Limb (tissue), 2 donors: ENCODE results near the gene UBE3C.
"Not testable (repeated sequence)": the region's sequence is repeated elsewhere in the genome, so short reads cannot be mapped to it uniquely, and the experiment has no call there.

ENCODE experiments used
- DNase-seq, 2 donors: peaks; one replicate each; pipeline ENCODE4 v3.0.0-alpha.2; 2016; ENCODE audit errors: extremely low spot score in 2 of 2

Gene UBE3C

DNA sequence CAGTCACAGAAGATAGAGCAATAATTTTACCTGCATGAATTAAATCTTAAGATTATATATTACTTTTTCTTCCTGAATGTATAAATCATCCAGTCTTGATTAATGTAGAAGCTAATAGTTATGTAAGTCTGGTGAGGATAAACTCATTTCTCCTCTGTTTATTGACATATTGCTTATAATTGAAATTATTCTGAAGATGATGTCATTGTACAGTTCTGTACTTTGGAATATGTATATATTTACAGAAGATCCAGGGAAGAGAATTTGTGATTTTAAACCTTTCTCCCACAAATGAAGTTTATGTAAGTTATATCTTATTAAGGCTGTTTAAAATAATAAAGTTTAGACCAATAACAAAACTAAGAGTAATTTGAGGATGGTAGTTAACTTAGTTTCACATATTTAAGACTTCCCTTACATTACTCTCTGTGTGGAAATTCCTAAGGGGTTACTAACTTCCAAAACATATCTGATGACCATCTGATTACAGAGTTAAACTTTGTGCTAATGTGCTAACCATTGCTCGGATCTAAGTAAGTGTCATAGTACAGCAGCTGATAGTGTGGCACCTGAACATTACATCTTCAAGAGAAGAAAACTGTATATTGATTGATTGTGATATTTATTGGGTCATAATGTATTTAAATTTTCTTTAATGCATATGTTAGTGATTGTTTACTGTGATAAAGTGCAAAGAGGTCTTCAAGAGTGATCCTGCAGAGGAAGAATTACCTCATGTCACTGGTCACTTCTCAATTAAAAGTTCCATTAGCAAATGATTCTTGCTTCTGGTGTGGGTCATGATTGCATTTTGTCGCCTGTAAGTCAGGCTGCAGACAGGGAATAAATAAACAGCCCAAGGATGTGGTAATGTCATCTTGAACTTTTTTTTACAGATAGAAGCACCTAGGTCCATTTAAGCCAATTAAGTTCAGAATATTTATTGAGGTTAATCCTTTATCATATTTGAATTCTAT lies 96.9 kb downstream of the UBE3C start:
- no peak for DNase-seq

DNA sequence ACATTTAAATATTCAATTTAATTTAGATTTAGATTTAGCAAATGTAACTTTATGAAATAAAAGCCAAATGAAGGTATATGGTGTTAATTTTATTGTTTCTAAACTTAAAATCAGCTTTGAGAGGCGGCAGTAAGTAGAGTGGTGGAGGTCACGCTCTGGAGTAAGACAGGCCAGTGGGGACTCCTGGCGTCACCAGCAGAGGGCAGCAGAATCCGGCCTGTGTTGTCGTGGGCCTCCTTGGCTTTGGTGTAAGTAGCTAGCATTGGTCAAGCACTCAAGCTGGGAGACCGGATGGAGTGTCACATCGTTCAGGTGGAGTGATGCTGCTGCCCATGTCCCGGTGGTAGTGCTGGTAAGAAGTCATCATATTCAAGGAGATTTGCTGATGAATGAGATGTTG lies 99.4 kb downstream of the UBE3C start:
- no peak for DNase-seq

DNA sequence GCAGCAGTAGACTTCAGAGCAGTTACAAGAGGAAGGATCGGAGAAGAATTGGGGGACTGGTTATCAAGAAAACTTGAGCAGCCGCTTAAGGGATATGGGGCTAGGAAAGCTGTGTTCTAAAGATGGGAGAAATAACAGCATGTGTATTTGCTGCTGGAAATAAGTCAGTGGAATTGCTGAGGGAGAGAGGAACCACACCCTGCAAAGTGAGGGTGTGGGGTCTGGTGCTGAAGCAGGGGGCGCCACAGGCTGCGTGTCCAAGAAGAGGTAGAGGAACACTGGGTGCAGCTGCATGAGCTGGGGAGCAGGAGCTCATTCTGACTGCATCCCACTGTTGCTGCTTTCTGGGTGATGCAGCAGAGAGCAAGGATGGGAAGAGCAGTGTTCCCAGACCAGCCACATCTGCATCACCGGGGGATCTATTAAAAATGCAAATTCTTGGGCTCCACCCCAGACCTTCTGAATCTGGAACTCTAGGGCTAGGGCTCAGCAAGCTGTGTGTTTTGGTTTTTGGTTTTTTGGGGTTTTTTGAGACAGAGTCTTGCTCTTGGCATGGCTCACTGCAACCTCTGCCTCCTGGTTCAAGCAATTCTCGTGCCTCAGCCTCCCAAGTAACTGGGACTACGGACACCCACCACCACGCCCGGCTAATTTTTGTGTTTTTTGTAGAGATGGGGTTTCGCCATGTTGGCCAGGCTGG lies 101.0 kb downstream of the UBE3C start:
- DNase-seq, result no peak

- DNase-seq, result no peak
Observed at GRCh38 chr7:157241631-157242030, 102.9 kb downstream of the UBE3C start.

- DNase-seq, result no peak
Observed at GRCh38 chr7:157244516-157245294, 106.0 kb downstream of the UBE3C start.

DNA sequence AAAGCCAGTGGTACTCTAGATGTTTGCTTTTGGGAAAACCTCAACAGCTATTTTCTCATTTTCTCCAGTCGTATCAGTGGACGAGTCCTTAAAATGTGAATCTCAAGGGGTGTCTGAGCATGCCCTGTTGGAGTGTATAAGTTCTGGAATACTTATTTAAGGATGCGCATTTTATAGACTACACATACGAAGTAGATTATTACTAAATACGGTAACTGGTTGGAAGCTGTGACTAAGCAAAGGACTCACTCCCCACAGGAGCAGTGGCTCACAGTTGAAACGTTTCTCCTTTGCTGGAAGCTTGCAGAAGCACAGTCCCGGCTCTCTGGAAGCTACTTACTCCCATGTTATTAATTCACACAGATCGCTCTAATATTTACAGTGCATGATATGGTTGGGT lies 107.3 kb downstream of the UBE3C start:
- no peak for DNase-seq

DNA sequence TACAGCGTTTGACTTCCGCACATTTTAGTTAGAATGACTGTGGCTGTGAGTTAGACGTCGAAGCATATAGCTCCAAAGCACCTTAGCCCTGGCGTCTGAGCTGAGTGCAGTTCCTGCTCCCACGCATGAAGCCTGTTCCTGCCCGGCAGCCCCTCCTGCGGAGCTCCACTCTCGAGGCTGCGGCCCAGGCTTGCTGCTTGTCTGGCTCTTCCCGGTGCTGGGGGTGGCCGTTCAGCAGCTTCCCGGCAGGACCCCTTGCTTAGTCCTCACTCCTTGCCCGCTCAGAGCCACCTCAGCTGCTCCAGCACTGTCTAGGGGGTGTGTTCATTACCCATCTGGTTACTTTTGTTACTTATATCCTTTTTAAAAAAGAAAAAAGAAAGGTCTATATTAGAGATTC lies 109.9 kb downstream of the UBE3C start:
- DNase-seq, result no peak

DNA sequence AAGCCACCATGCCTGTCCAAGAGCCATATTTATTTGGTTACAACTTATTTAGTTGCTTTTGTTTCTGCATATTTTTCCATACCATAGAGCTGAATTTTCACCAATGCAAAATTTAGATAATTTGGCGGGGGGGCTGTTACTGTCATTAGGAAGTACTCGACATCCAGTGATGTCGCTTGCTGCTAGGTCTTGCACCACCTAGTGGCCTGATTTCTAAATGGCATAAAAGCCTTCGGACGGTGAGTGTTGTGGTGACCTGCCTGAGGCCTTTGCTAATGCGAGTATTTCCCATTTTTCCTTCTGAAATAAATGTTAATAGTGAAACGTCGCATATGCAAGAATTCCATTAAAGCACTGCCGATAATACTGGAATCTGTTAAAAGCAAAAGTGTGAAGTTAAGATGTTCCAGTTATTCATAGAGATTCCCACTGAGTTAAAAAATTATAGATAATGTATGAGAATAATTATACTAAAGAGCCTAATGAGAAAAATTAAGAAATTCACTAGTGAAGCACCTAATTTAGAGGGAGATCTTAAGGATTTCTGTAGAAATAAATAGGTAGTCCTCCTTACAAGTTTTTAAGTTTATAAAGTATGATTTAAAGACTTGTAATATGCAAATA lies 112.0 kb downstream of the UBE3C start:
- no peak for DNase-seq

DNA sequence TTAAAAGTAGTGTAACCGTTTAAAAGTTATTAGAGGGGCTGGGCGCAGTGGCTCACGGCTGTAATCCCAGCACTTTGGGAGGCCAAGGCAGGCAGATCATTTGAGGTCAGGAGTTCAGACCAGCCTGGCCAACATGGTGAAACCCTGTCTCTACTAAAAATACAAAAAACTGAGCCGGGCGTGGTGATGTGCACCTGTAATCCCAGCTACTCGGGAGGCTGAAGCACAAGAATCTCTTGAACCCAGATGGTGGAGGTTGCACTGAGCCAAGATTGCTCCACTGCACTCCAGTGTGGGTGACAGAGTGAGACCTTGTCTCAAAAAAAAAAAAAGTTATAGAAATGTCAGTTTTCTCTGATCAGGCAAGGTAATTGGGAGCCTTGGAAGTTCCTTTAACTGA lies 113.1 kb downstream of the UBE3C start:
- DNase-seq, result not testable (repeated sequence)

- no peak for DNase-seq
Observed at GRCh38 chr7:157253850-157254249, 115.1 kb downstream of the UBE3C start.

DNA sequence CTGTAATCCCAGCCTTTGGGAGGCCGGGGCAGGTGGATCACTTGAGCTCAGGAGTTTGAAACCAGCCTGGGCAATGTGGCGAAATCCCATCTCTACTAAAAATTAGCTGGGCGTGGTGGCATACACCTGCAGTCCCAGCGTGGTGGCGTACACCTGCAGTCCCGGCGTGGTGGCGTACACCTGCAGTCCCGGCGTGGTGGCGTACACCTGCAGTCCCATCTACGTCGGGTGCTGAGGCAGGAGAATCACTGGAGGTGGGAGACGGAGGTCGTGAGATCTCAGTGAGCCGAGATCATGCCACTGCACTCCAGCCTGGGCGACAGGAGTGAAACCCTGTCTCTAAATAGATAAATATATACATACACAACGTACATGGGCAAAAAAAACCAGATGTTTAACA lies 116.1 kb downstream of the UBE3C start:
- DNase-seq, result not testable (repeated sequence)

GRCh38 chr7:157255201-157255606 lies 116.5 kb downstream of the UBE3C start:
- no peak for DNase-seq

- no peak for DNase-seq
Observed at GRCh38 chr7:157263156-157263555, 124.4 kb downstream of the UBE3C start.

DNA sequence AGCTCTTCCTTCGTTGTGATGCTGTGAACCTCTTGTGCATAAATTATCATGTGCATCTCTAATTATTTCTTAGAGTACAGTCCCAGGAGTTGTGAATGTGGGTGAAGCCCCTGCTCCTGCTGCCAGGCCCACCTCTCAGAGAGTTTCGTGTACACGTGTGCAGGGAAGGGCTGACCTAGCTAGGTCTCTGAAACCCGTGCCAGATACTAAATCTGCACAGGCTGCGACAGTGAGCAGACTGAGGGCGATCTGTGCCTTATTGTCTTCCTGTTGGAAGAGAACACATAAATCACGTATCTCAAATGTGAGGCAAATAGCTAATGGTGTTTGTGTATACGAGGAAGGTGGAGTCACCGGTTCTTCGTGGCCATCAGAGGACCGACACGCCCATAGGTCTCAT lies 126.3 kb downstream of the UBE3C start:
- no peak for DNase-seq

- DNase-seq, result no peak
Observed at GRCh38 chr7:157266272-157266671, 127.5 kb downstream of the UBE3C start.

DNA sequence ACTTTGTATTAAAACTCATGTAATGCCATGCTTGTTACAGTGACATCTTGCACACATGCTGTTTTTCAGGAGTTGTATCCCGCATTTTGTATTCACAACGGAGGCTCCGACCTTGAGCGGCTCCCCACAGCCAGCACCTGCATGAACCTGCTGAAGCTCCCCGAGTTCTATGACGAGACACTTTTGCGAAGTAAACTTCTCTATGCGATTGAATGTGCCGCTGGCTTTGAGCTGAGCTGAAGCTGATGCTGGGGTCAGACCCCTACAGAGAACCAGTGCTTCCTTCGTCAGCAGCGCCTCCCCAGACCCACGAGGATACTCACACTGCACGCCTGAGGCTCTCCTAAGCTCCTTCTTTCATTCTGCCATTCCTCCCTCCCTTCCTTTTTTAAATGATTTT lies 128.8 kb downstream of the UBE3C start:
- DNase-seq, result no peak

DNA sequence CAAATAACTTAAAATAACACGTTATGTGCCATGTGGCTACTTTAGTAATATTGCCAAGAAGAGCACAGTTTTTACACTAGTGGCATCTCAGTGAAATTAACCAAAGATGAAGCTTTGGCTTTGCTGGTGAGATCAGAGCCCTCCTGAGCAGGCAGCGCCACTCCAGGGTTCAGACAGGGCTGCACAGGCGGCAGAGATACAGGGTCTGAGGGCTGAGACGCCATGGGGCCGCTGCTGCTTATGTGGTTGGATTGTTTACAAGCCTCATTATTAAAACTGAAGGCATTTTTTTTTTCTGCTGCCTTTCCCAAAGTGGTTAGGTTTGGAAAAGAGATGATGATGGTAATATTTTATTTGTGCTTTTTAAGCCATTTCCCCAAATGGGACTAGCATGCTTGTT lies 129.2 kb downstream of the UBE3C start:
- DNase-seq, result no peak

DNA sequence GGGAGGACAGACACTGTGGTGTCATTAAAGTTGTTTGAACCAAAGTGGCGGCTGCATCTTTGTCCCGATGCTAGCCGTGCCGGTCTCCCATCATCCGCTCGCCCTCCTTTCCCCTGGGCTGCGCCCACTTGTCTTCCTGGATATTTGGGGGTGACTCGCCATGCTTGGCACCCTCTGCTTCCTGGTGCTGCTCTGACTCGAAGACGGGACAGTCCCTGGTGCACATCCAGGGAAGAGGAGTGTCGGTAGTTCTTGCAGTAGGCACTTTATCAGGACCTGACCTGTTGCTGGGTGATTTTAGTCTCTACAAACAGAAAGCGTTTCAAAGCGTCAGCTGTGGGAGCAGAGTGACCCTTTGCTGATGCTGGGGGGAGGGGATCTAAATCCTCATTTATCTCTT lies 129.8 kb downstream of the UBE3C start:
- no peak for DNase-seq

GRCh38 chr7:157269341-157270059 lies 130.8 kb downstream of the UBE3C start:
- no peak for DNase-seq

DNA sequence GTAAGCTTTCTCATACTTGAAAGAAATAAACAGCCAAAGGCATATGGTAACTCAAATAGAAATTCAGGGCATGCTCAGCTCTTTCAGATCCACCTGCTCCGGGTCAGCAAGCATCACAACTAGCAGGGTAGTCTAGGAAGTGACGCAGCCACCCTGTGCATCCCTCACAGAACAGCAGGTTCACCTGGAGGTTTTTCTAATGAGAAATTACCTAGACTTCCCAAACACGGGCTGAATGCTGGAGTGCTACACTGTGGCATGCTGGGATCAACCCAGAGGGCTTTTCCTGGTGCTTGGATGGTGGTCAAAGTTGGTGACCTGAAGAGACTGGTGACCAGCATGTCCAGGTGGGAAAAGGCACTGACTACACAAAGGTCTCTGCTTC lies 131.3 kb downstream of the UBE3C start:
- no peak for DNase-seq
